GM21529 (cell line): Measurements from ENCODE around the gene HMGCLL1.

ENCODE experiments used
- ATAC-seq: cut with Tn5 transposase; IDR thresholded peaks from one replicate; pipeline ENCODE4 v1.9.1; 2021; ENCODE audit not compliant: unreplicated experiment

HMGCLL1 gene

GRCh38 chr6:55447891-55448290 is 131.1 kb downstream of the HMGCLL1 start:
- ATAC-seq = no peak

- no peak for ATAC-seq
Measured at GRCh38 chr6:55445648-55446204, 133.3 kb downstream of the HMGCLL1 start.

- ATAC-seq = no peak
Measured at GRCh38 chr6:55443238-55444134, 135.5 kb downstream of the HMGCLL1 start.

GRCh38 chr6:55438203-55438602 is 140.8 kb downstream of the HMGCLL1 start:
- ATAC-seq = no peak

GRCh38 chr6:55437141-55437540 is 141.9 kb downstream of the HMGCLL1 start:
- ATAC-seq = no peak

GRCh38 chr6:55433446-55434130 is 145.4 kb downstream of the HMGCLL1 start:
- no peak for ATAC-seq

GRCh38 chr6:55423933-55424332 is 155.1 kb downstream of the HMGCLL1 start:
- no peak for ATAC-seq

- ATAC-seq = no peak
Measured at GRCh38 chr6:55410674-55411073, 168.3 kb downstream of the HMGCLL1 start.

GRCh38 chr6:55405474-55406235 is 173.3 kb downstream of the HMGCLL1 start:
- no peak for ATAC-seq

GRCh38 chr6:55399351-55399750 is 179.6 kb downstream of the HMGCLL1 start:
- ATAC-seq = no peak

GRCh38 chr6:55397986-55398385 is 181.0 kb downstream of the HMGCLL1 start:
- no peak for ATAC-seq

GRCh38 chr6:55395871-55396270 is 183.1 kb downstream of the HMGCLL1 start:
- no peak for ATAC-seq

GRCh38 chr6:55388211-55388610 is 190.8 kb downstream of the HMGCLL1 start:
- no peak for ATAC-seq
